ENCODE data around the gene CCDC27. TPM values are rescaled to one million over a fixed set of nuclear protein-coding genes. Genes with fewer than 3 reads are reported as not detected.

CCDC27 gene
- total and polyA plus RNA-seq, 2 of the 13 experiments (the other 11 are each of a cell fraction or from before 2014, with no cell fraction given): not detected

GRCh38 chr1:3790500-3790923 lies 38.3 kb downstream of the CCDC27 start:
- intact Hi-C loops (cut with micrococcal nuclease; ENCODE audit: unreplicated experiment): no loop called here
- Histone ChIP-seq H4K20me1 (ENCODE audit: insufficient read depth, low read length) (0 out of 2 replicates have a peak, but pooled peaks cover 7% of the 10 kb centered on the region), H3K36me3 (replicated peaks in 1 of 2; ENCODE audit: control insufficient read depth in 1 of 2, insufficient read depth in 2 of 2, low read length in 2 of 2) (peaks cover 10 to 28% of the 10 kb centered on the region in 2 experiments; a peak in 4 of 5 replicates), H3K4me2 (ENCODE audit: low read depth, low read length) (no peak overlapping the region), H3K4me3 (replicated peaks in 1 of 3; ENCODE audit: insufficient read depth in 1 of 3, low read depth in 2 of 3, low read length in 3 of 3) (no peak overlapping the region), H3K27me3 (ENCODE audit: control insufficient read depth in 1 of 2, insufficient read depth in 2 of 2, low read length in 2 of 2) (no peaks in the 10 kb centered on the region), H3K4me1 (ENCODE audit: insufficient read depth, low read length) (peaks cover 37% of the 10 kb centered on the region), H3K9ac (ENCODE audit: insufficient read depth, low read depth, low read length) (no peak overlapping the region), H3K9me3 (ENCODE audit: low read length) (no peaks in the 10 kb centered on the region), H3K27ac (ENCODE audit: extremely low read length, insufficient read depth, low read length) (no peak overlapping the region), H2AFZ (ENCODE audit: low read length) (no peak overlapping the region), H3K79me2 (ENCODE audit: insufficient read depth, low read length) (peaks cover 44% of the 10 kb centered on the region)
- in situ Hi-C loops (cut with HindIII; ENCODE audit: extremely low pct_ligation_motif_present, low pct_unique_long_range_greater_than_20kb): no loop called here
- ChIA-PET POLR2A (interaction anchor here (1.3 kb wide), 1 partner anchor 16 kb away, joined by 3 read pairs; no protein-coding TSS in a partner anchor), CTCF (ENCODE audit: low intra/inter-chr PET ratio, low total read pairs) (no interaction called here)
- FAIRE-seq: no peak
- 98% methylated on average over 5 of the region's 12 CpGs for WGBS (ENCODE audit: low lambda C conversion rate)
- DNase-seq (ENCODE audit: low spot score): no peak
- ATAC-seq: no peak
- BruUV-seq (replicated peaks): no TSS peak
- TF ChIP-seq GATAD2A (CRISPR knock-in tag; IDR thresholded peaks at IDR 0.05) (no peak), AGO2 (optimal IDR thresholded peaks at IDR 0.05; ENCODE audit: low read depth, low read length) (peak; percentile 67), RBFOX2 (IDR thresholded peaks at IDR 0.05; ENCODE audit: low read depth, low read length) (peak; percentile 63)

- in situ Hi-C loops (cut with HindIII; ENCODE audit: extremely low pct_ligation_motif_present, low pct_unique_long_range_greater_than_20kb): no loop called here
- ChIA-PET POLR2A (interaction anchor here (1.3 kb wide), 1 partner anchor 16 kb away, joined by 3 read pairs; no protein-coding TSS in a partner anchor), CTCF (ENCODE audit: low intra/inter-chr PET ratio, low total read pairs) (no interaction called here)
Measured at GRCh38 chr1:3790952-3791351, 38.7 kb downstream of the CCDC27 start.

More at GRCh38 chr1:3790952-3791351, 38.7 kb downstream of the CCDC27 start:
- H3K4me1 ChIP-seq (ENCODE audit: insufficient read depth, low read length): peaks cover 32% of the 10 kb centered on the region
- no peak for DNase-seq (ENCODE audit: low spot score)
- H3K4me3 ChIP-seq (replicated peaks in 1 of 3; ENCODE audit: insufficient read depth in 1 of 3, low read depth in 2 of 3, low read length in 3 of 3): no peak overlapping the region
- H4K20me1 ChIP-seq (ENCODE audit: insufficient read depth, low read length): 0 out of 2 replicates have a peak, but pooled peaks cover 9% of the 10 kb centered on the region
- H3K36me3 ChIP-seq (replicated peaks in 1 of 2; ENCODE audit: control insufficient read depth in 1 of 2, insufficient read depth in 2 of 2, low read length in 2 of 2): peaks cover 10 to 28% of the 10 kb centered on the region in 2 experiments; a peak in 4 of 5 replicates
- no peak for FAIRE-seq
- H3K79me2 ChIP-seq (ENCODE audit: insufficient read depth, low read length): peaks cover 45% of the 10 kb centered on the region
- H3K27me3 ChIP-seq (ENCODE audit: control insufficient read depth in 1 of 2, insufficient read depth in 2 of 2, low read length in 2 of 2): no peaks in the 10 kb centered on the region; a peak in 1 of 5 replicates
- 98% methylated on average over 18 of the region's 18 CpGs for WGBS (ENCODE audit: low lambda C conversion rate)
- H3K9ac ChIP-seq (ENCODE audit: insufficient read depth, low read depth, low read length): no peak overlapping the region
- intact Hi-C loops (cut with micrococcal nuclease; ENCODE audit: unreplicated experiment): no loop called here
- H3K9me3 ChIP-seq (ENCODE audit: low read length): no peaks in the 10 kb centered on the region
- BruUV-seq (replicated peaks): no TSS peak
- H2AFZ ChIP-seq (ENCODE audit: low read length): no peak overlapping the region
- no peak for TF ChIP-seq HHEX (CRISPR knock-in tag; IDR thresholded peaks at IDR 0.05)
- TF ChIP-seq, protein P1, sequence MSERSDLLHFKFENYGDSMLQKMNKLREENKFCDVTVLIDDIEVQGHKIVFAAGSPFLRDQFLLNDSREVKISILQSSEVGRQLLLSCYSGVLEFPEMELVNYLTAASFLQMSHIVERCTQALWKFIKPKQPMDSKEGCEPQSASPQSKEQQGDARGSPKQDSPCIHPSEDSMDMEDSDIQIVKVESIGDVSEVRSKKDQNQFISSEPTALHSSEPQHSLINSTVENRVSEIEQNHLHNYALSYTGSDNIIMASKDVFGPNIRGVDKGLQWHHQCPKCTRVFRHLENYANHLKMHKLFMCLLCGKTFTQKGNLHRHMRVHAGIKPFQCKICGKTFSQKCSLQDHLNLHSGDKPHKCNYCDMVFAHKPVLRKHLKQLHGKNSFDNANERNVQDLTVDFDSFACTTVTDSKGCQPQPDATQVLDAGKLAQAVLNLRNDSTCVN (CRISPR knock-in tag; IDR thresholded peaks at IDR 0.05; ENCODE audit: borderline replicate concordance): no peak
- TF ChIP-seq ZMYM4 (CRISPR knock-in tag; IDR thresholded peaks at IDR 0.05): no peak
- no peak for TF ChIP-seq SP5 (CRISPR knock-in tag; IDR thresholded peaks at IDR 0.05; ENCODE audit: borderline replicate concordance, low read depth)
- no peak for TF ChIP-seq MAFK (conservative IDR thresholded peaks at IDR 0.05 in 1 of 2, IDR thresholded peaks at IDR 0.05 in 1 of 2; ENCODE audit: low read length in 2 of 2)
- no peak for TF ChIP-seq HOXA7 (CRISPR knock-in tag; IDR thresholded peaks at IDR 0.05)
- no peak for TF ChIP-seq ZNF124 (CRISPR knock-in tag; IDR thresholded peaks at IDR 0.05)
- TF ChIP-seq ZNF878 (CRISPR knock-in tag; IDR thresholded peaks at IDR 0.05): no peak
- no peak overlapping the region for H3K27ac ChIP-seq (ENCODE audit: extremely low read length, insufficient read depth, low read length)
- no peak overlapping the region for H3K4me2 ChIP-seq (ENCODE audit: low read depth, low read length)
- ATAC-seq: no peak
